Endothelial cell of umbilical vein (primary cell): ENCODE results near the gene KCNJ18.
"Not testable (repeated sequence)": the region's sequence is repeated elsewhere in the genome, so short reads cannot be mapped to it uniquely, and the experiment has no call there.

ENCODE experiments used
- CTCF ChIP-seq, 2 donors: IDR thresholded peaks; 1 replicate in 1 of 2; 2 replicates in 1 of 2; pipeline ENCODE4 v1.5.1; 2011; ENCODE audit warnings: low read length in 2 of 2, mild to moderate bottlenecking in 2 of 2, moderate library complexity in 2 of 2, control low read depth in 1 of 2, inconsistent platforms in 1 of 2, low read depth in 1 of 2; ENCODE audit not compliant: insufficient read depth in 1 of 2; ENCODE audit errors: extremely low read depth in 1 of 2
- POLR2A ChIP-seq: IDR thresholded peaks from 2 replicates; pipeline ENCODE4 v1.6.1; 2012; ENCODE audit warnings: low read depth, mild to moderate bottlenecking, control low read depth, low read length
- POLR2AphosphoS5 ChIP-seq: IDR thresholded peaks from 2 replicates; pipeline ENCODE4 v1.6.1; 2012; ENCODE audit warnings: low read depth, mild to moderate bottlenecking, control low read depth, low read length, moderate library complexity; ENCODE audit not compliant: insufficient read depth

DNA sequence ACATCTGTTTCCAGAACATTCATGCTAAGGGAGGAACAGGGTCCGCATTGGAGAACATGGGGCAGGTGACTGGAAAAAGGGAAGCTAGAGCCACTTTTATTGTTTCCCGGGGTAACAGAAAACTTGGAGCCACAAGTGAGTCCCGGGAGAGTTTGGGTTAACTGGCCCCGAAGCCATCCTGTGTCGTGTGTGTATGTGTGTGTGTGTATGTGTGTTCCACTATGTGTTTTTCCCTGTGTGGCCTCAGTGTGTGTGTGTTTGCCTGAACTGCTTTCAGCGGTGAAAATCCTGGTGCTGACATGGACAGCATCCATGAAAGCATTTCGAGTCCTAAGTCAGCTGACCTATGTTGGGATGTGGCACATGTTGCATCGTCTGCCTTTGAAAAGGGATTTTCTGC lies 20.7 kb downstream of the KCNJ18 start:
- TF ChIP-seq CTCF (IDR thresholded peaks at IDR 0.05; ENCODE audit: extremely low read depth in 1 of 2, insufficient read depth in 1 of 2, low read depth in 1 of 2, low read length in 2 of 2); POLR2A; POLR2AphosphoS5: not testable (repeated sequence)
